Vagina (tissue), 2 donors: Measurements from ENCODE around the gene NOP56.

ENCODE experiments used
- POLR2A ChIP-seq, 2 donors: fragments of 450-650 bp; IDR thresholded peaks; one replicate each; pipeline ENCODE4 v1.6.1; 2017; ENCODE audit warnings: antibody characterized with exemption in 2 of 2, mild to moderate bottlenecking in 2 of 2, moderate library complexity in 2 of 2
- POLR2AphosphoS5 ChIP-seq, 2 donors: sonication (generic); formaldehyde crosslinking; IDR thresholded peaks; one replicate each; pipeline ENCODE4 v1.9.0; 2017; ENCODE audit warnings: antibody characterized with exemption in 2 of 2, mild to moderate bottlenecking in 2 of 2, low read depth in 1 of 2; ENCODE audit not compliant: insufficient read depth in 1 of 2
- TF ChIP-seq, protein P1 (sequence below), 3 experiments: fragments of 450-650 bp in 2 of 3; fragments of 200-600 bp in 1 of 3; sonication (generic) in 1 of 3; IDR thresholded peaks; one replicate each; pipeline ENCODE4 v1.5.1; 2017 to 2019; ENCODE audit warnings: antibody characterized with exemption in 3 of 3, mild to moderate bottlenecking in 2 of 3, moderate library complexity in 2 of 3

DNA sequence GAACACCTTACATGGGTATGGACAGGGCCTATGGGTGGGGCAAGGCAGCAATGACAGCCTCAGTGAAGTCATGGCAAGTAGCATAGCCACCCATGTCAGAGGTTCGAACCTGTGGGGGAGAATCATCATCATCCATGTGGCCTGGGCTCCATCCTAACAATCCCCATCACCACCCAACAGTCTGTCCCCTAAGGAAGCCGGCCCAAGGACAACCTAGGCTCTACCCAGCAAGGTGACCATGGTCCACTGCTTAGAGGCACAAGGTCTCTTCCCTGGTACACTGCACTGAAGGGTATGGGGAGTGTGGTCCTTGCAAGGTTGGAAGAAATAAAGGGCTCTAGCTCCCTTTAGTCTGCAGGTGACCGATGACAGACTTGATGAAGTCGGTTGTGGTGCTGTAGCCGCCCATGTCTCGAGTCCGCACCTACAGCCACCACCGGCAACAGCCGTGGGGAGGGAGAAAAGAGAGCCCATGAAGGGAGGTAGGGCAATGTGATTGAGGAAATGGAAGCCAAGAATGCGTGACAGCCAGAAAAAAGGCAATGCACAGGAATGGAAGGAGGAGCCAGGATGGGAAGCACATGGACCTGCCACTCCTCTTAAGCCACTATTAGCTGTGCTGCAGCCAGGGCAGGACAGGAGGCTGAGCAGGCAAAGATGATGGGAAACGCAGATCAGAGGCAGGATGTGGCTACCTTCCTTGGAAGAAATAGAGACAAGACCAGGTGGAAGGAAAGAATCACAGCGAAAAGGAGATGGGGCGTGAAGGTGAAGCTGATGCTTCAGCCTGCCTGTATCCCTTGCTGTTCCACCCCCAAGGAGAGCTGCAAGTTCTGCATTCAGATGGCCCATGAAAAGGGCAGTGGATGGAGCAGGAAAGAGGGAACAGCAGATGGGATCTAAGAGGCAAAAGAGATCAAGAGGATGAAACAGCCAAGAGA, 6.3 kb downstream of the NOP56 start:
- TF ChIP-seq, protein P1, sequence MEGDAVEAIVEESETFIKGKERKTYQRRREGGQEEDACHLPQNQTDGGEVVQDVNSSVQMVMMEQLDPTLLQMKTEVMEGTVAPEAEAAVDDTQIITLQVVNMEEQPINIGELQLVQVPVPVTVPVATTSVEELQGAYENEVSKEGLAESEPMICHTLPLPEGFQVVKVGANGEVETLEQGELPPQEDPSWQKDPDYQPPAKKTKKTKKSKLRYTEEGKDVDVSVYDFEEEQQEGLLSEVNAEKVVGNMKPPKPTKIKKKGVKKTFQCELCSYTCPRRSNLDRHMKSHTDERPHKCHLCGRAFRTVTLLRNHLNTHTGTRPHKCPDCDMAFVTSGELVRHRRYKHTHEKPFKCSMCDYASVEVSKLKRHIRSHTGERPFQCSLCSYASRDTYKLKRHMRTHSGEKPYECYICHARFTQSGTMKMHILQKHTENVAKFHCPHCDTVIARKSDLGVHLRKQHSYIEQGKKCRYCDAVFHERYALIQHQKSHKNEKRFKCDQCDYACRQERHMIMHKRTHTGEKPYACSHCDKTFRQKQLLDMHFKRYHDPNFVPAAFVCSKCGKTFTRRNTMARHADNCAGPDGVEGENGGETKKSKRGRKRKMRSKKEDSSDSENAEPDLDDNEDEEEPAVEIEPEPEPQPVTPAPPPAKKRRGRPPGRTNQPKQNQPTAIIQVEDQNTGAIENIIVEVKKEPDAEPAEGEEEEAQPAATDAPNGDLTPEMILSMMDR (IDR thresholded peaks at IDR 0.05) = no peak
- no peak for TF ChIP-seq POLR2A (IDR thresholded peaks at IDR 0.05)
- no peak for TF ChIP-seq POLR2AphosphoS5 (IDR thresholded peaks at IDR 0.05; ENCODE audit: insufficient read depth in 1 of 2, low read depth in 1 of 2)
